Mammary epithelial cell (primary cell): ENCODE results near the gene CYFIP1.

Experiments
- CTCF ChIP-seq, 2 donors: IDR thresholded peaks in 1 of 2; conservative IDR thresholded peaks in 1 of 2; 2 replicates each; pipeline ENCODE4 v1.5.1; 2011 to 2012; ENCODE audit warnings: inconsistent platforms in 2 of 2, low read length in 2 of 2, mild to moderate bottlenecking in 2 of 2, control low read depth in 1 of 2, low read depth in 1 of 2; ENCODE audit not compliant: insufficient read depth in 1 of 2; ENCODE audit errors: extremely low read depth in 1 of 2
- EZH2 ChIP-seq: IDR thresholded peaks from 2 replicates; pipeline ENCODE4 v1.6.1; 2012; ENCODE audit warnings: low read length, inconsistent platforms, borderline replicate concordance

GRCh38 chr15:22989576-22990477 lies 9.7 kb upstream of the CYFIP1 start:
- no peak for TF ChIP-seq CTCF (conservative IDR thresholded peaks at IDR 0.05 in 1 of 2, IDR thresholded peaks at IDR 0.05 in 1 of 2; ENCODE audit: extremely low read depth in 1 of 2, insufficient read depth in 1 of 2, low read depth in 1 of 2, low read length in 2 of 2)
- no peak for TF ChIP-seq EZH2
